B cell (primary cell): ENCODE results near the gene RAB3C. TPM values are rescaled to one million over a fixed set of nuclear protein-coding genes. Genes with fewer than 3 reads are reported as not detected.

Experiments used
- ATAC-seq: fragments of 200-7000 bp; cut with Tn5 transposase; one replicate; pipeline ENCODE4 v1.10.0; 2021; ENCODE audit warnings: low read depth, mild to moderate bottlenecking, moderate number of reproducible peaks, moderate library complexity
- CTCF ChIA-PET: fragments of 350-600 bp; sonication (Branson Sonifier 250); formaldehyde crosslinking; loops from one replicate; lab custom pipeline; 2021; ENCODE audit warnings: antibody characterized with exemption, inconsistent platforms; lab: Charles Lee
- POLR2A ChIA-PET: fragments of 350-600 bp; sonication (Branson Sonifier 250); formaldehyde crosslinking; loops from one replicate; lab custom pipeline; 2021; ENCODE audit warnings: antibody characterized with exemption; lab: Charles Lee
- DNase-seq: peaks from one replicate; pipeline ENCODE4 v3.0.0; 2013
- H2AFZ ChIP-seq: 2 replicates; pipeline ENCODE4 v1.6.1; 2012; ENCODE audit warnings: mild to moderate bottlenecking, low read depth, low read length; ENCODE audit not compliant: insufficient read depth, poor library complexity, severe bottlenecking
- H3K27ac ChIP-seq, 2 donors: 1 replicate in 1 of 2; 2 replicates in 1 of 2; pipeline ENCODE4 v1.5.1; 2012 to 2013; ENCODE audit warnings: low read length in 2 of 2, mild to moderate bottlenecking in 2 of 2, moderate library complexity in 1 of 2
- H3K27me3 ChIP-seq, 4 experiments: fragments of 200-600 bp in 1 of 4; sonication (generic) in 1 of 4; replicated peaks in 1 of 4; 1 replicate in 2 of 4; 2 replicates in 2 of 4; pipeline versions ENCODE4 v1.6.1 to v1.7.0; 2013 to 2016; ENCODE audit warnings: low read length in 3 of 4, mild to moderate bottlenecking in 2 of 4, mixed read lengths in 1 of 4, moderate library complexity in 1 of 4; ENCODE audit not compliant: insufficient read depth in 4 of 4, control insufficient read depth in 3 of 4; ENCODE audit errors: control extremely low read depth in 1 of 4
- H3K36me3 ChIP-seq, 2 experiments: replicated peaks in 1 of 2; 1 replicate in 1 of 2; 2 replicates in 1 of 2; pipeline versions ENCODE4 v1.6.1 to v1.7.1; 2013; ENCODE audit warnings: low read length in 1 of 2; ENCODE audit not compliant: insufficient read depth in 2 of 2, control insufficient read depth in 1 of 2; ENCODE audit errors: control extremely low read depth in 1 of 2, extremely low read depth in 1 of 2
- H3K4me1 ChIP-seq, 2 donors: fragments of 200-600 bp in 1 of 2; sonication (generic) in 1 of 2; 1 replicate in 1 of 2; 2 replicates in 1 of 2; pipeline versions ENCODE4 v1.5.1 to v1.6.1; 2013 to 2017; ENCODE audit warnings: low read length in 2 of 2; ENCODE audit not compliant: control insufficient read depth in 2 of 2, insufficient read depth in 2 of 2
- H3K4me2 ChIP-seq: replicated peaks from 2 replicates; pipeline ENCODE3; 2012; ENCODE audit warnings: mild to moderate bottlenecking, low read depth, low read length; ENCODE audit not compliant: poor library complexity, severe bottlenecking
- H3K4me3 ChIP-seq, 5 experiments: fragments of 200-600 bp in 1 of 5; sonication (generic) in 1 of 5; 1 replicate in 3 of 5; 2 replicates in 2 of 5; pipeline versions ENCODE4 v1.5.1 to v1.7.0; 2011 to 2016; ENCODE audit warnings: low read length in 4 of 5, mild to moderate bottlenecking in 4 of 5, low read depth in 2 of 5, control low read depth in 1 of 5, moderate library complexity in 1 of 5; ENCODE audit not compliant: insufficient read depth in 1 of 5; ENCODE audit errors: control extremely low read depth in 1 of 5, extremely low read depth in 1 of 5
- H3K79me2 ChIP-seq: fragments of 200-600 bp; sonication (generic); one replicate; pipeline ENCODE4 v1.6.0; 2016; ENCODE audit warnings: low read length; ENCODE audit not compliant: control insufficient read depth, insufficient read depth
- H3K9ac ChIP-seq: fragments of 200-600 bp; sonication (generic); 2 replicates; pipeline ENCODE4 v1.6.1; 2017; ENCODE audit warnings: mild to moderate bottlenecking, low read length, moderate library complexity
- H3K9me3 ChIP-seq, 3 donors: one replicate each; pipeline versions ENCODE4 v1.6.1 to v1.7.1; 2013; ENCODE audit warnings: low read length in 2 of 3; ENCODE audit not compliant: control insufficient read depth in 2 of 3, insufficient read depth in 1 of 3; ENCODE audit errors: control extremely low read depth in 1 of 3
- H4K20me1 ChIP-seq: 2 replicates; pipeline ENCODE4 v1.6.0; 2012; ENCODE audit warnings: mild to moderate bottlenecking, low read length; ENCODE audit not compliant: insufficient read depth, control insufficient read depth, poor library complexity, severe bottlenecking
- H3K27ac Mint-ChIP-seq: one replicate; pipeline ENCODE4 v1.8.0; 2021; ENCODE audit warnings: mixed read lengths
- H3K27me3 Mint-ChIP-seq: one replicate; pipeline ENCODE4 v1.8.0; 2021; ENCODE audit warnings: mixed read lengths
- H3K4me1 Mint-ChIP-seq: one replicate; pipeline ENCODE4 v1.8.0; 2021; ENCODE audit warnings: mixed read lengths
- H3K4me3 Mint-ChIP-seq: one replicate; pipeline ENCODE4 v1.8.0; 2021; ENCODE audit warnings: mixed read lengths
- H3K9me3 Mint-ChIP-seq: one replicate; pipeline ENCODE4 v1.8.0; 2022; ENCODE audit warnings: mixed read lengths; ENCODE audit not compliant: insufficient read depth
- EZH2 ChIP-seq: IDR thresholded peaks from 2 replicates; pipeline ENCODE4 v1.6.1; 2012; ENCODE audit warnings: borderline replicate concordance, low read depth, mild to moderate bottlenecking, moderate library complexity, low read length; ENCODE audit not compliant: insufficient read depth, poor library complexity, severe bottlenecking
- WGBS: methylation state at CpG from one replicate; pipeline ENCODE4 v1.1.5; 2013; ENCODE audit warnings: missing lambda C conversion rate; ENCODE audit not compliant: insufficient coverage; 5-methylcytosine and 5-hydroxymethylcytosine counted together
- intact Hi-C: fragments of 100-400 bp; cut with micrococcal nuclease; formaldehyde crosslinking; loops from one replicate; pipeline ENCODE4 v1.10.0; 2022
- polyA plus RNA-seq: library from polyadenylated mRNA; depleted of rRNA; stranded (reverse); fragments of >200 nt; gene quantifications from 2 replicates; pipeline ENCODE4 v1.2.3, GENCODE V29; 2012
- total RNA-seq, 2 donors: library from RNA; stranded (reverse); fragments of 120-200 nt in 1 of 2; gene quantifications; 1 replicate in 1 of 2; 2 replicates in 1 of 2; pipeline versions ENCODE4 v1.2.3 to v1.2.4, GENCODE V29; 2013 to 2022
- TF ChIP-seq, protein P1 (sequence below): fragments of 200-600 bp; IDR thresholded peaks from one replicate; pipeline ENCODE4 v1.8.0; 2022; ENCODE audit warnings: antibody characterized with exemption, mild to moderate bottlenecking

The RAB3C gene
- total and polyA plus RNA-seq, 2 donors (not counting 1 experiment from before 2014, with no cell fraction given): 0.20 to 0.58 TPM

DNA sequence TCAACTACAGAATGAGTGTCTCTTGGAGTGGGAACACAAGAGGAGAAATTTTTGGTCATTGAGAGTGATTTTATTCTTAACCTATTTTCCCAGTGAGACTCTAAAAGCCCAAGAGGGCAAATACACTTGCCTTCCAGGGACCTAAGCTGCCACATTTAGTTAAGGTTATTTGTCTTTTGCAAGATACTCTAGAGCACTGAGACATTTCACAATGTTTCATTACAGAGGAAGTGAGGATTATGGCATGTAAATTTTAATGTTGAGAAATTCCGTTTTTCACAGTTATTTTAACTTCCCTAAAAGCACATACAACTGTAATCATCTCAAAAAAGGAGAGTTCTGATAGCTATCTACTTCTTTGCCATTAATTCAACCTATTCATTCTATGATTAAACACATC lies 38.7 kb upstream of the RAB3C start:
- no CpG with 5 or more reads among the region's 1 CpG for WGBS
- intact Hi-C loops: no loop called here
- H2AFZ ChIP-seq: peak overlapping the region; percentile 0
- H3K4me1 ChIP-seq: peaks cover 34 to 38% of the 10 kb centered on the region in 2 donors
- CTCF ChIA-PET: interaction anchor here (1.1 to 1.2 kb wide), 2 partner anchors 67 to 83 kb away, joined by 3 read pairs; no protein-coding TSS in a partner anchor
- no peak for TF ChIP-seq EZH2
- Mint-ChIP-seq H3K27ac (peak overlapping the region; percentile 34), H3K27me3 (no peaks in the 10 kb centered on the region), H3K9me3 (no peaks in the 10 kb centered on the region), H3K4me1 (peaks cover 42% of the 10 kb centered on the region), H3K4me3 (peak overlapping the region; percentile 52)
- H3K4me2 ChIP-seq: peak overlapping the region; percentile 51
- H3K79me2 ChIP-seq: no peaks in the 10 kb centered on the region
- peak overlapping the region in 1 of 5 experiments; percentile 31 for H3K4me3 ChIP-seq
- H4K20me1 ChIP-seq: no peaks in the 10 kb centered on the region
- H3K9me3 ChIP-seq: peaks cover 0 to under 1% (median 0%) of the 10 kb centered on the region in 3 donors
- ATAC-seq: no peak
- no peaks in the 10 kb centered on the region for H3K36me3 ChIP-seq
- peak; percentile 19 for DNase-seq
- POLR2A ChIA-PET: no interaction called here
- no peak overlapping the region for H3K27ac ChIP-seq
- H3K27me3 ChIP-seq: no peaks in the 10 kb centered on the region
- peak overlapping the region; percentile 3 for H3K9ac ChIP-seq

DNA sequence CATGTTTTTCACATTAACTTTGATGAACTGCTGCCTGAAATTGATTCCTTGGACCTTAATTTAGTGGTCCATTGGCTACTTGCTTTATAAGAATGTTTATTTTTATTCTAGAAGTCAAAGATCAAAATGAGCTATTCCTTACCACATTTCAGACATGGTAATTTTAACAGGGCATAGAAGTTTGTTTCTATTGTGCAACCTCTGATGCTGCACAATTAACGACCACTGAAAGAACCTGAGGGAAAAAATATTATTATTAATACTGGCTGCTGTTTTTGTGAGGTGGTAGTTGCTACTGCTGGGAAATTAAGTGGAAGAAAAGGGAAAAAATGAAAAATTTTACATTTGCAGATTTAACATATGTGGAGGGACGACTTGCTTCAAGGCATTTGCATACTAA lies 37.9 kb upstream of the RAB3C start:
- peak overlapping the region; percentile 52 for H3K4me3 Mint-ChIP-seq
- Histone ChIP-seq H3K4me1 (peaks cover 34 to 38% of the 10 kb centered on the region in 2 donors), H3K4me3 (no peak overlapping the region), H3K9me3 (peaks cover 0 to 3% (median 0%) of the 10 kb centered on the region in 3 donors), H2AFZ (no peak overlapping the region), H3K27me3 (no peaks in the 10 kb centered on the region), H3K79me2 (no peaks in the 10 kb centered on the region), H4K20me1 (no peaks in the 10 kb centered on the region), H3K9ac (peak overlapping the region; percentile 3), H3K27ac (no peak overlapping the region), H3K36me3 (no peaks in the 10 kb centered on the region), H3K4me2 (peak overlapping the region; percentile 51)
- no peaks in the 10 kb centered on the region for H3K27me3 Mint-ChIP-seq
- no CpG with 5 or more reads among the region's 2 CpGs for WGBS
- intact Hi-C loops: loop anchor here (5.0 kb wide), 2 partner anchors 38 to 53 kb away; partner anchors contain the start of gene GAPT
- peaks cover 42% of the 10 kb centered on the region for H3K4me1 Mint-ChIP-seq
- POLR2A ChIA-PET: no interaction called here
- ATAC-seq: no peak
- CTCF ChIA-PET: interaction anchor here (1.1 kb wide), 1 partner anchor 68 kb away, joined by 3 read pairs; no protein-coding TSS in a partner anchor
- no peak overlapping the region for H3K27ac Mint-ChIP-seq
- no peak for DNase-seq
- no peaks in the 10 kb centered on the region for H3K9me3 Mint-ChIP-seq
- TF ChIP-seq EZH2: no peak
- TF ChIP-seq, protein P1, sequence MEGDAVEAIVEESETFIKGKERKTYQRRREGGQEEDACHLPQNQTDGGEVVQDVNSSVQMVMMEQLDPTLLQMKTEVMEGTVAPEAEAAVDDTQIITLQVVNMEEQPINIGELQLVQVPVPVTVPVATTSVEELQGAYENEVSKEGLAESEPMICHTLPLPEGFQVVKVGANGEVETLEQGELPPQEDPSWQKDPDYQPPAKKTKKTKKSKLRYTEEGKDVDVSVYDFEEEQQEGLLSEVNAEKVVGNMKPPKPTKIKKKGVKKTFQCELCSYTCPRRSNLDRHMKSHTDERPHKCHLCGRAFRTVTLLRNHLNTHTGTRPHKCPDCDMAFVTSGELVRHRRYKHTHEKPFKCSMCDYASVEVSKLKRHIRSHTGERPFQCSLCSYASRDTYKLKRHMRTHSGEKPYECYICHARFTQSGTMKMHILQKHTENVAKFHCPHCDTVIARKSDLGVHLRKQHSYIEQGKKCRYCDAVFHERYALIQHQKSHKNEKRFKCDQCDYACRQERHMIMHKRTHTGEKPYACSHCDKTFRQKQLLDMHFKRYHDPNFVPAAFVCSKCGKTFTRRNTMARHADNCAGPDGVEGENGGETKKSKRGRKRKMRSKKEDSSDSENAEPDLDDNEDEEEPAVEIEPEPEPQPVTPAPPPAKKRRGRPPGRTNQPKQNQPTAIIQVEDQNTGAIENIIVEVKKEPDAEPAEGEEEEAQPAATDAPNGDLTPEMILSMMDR: no peak
